K562 (cell line): ENCODE data around the gene TMEM245. TPM values are rescaled to one million over a fixed set of nuclear protein-coding genes. Genes with fewer than 3 reads are reported as not detected.

Experiments
- ATAC-seq: fragments of 200-7000 bp; cut with Tn5 transposase; 3 replicates; pipeline ENCODE4 v1.9.1; 2020; ENCODE audit warnings: moderate library complexity
- BruUV-seq: library from RNA; stranded (reverse); fragments of 400-500 nt; replicated peaks from 2 replicates; lab custom pipeline; 2021; lab: Mats Ljungman, UMichigan
- CTCF ChIA-PET: fragments of 300-600 bp; formaldehyde crosslinking; extraction: SDS; loops from one replicate; lab custom pipeline; 2021; ENCODE audit warnings: low intra/inter-chr PET ratio; lab: Yijun Ruan, JAX
- POLR2A ChIA-PET: fragments of 300-600, 350-650 bp; sonication (Branson Sonifier 250); formaldehyde crosslinking; extraction: SDS; loops from one replicate; lab custom pipeline; 2021; ENCODE audit warnings: antibody characterized with exemption, inconsistent platforms; lab: Yijun Ruan, JAX
- DNase-seq, 4 experiments: peaks; one replicate each; pipeline versions ENCODE4 v3.0.0 to v3.0.0-alpha.2; 2011 to 2018; ENCODE audit warnings: low spot score in 3 of 4, mixed read lengths in 3 of 4; ENCODE audit errors: extremely low read depth in 1 of 4
- FAIRE-seq: peaks from 2 replicates; lab custom pipeline; 2011; peaks lifted over from hg19 to GRCh38; lab: Jason Lieb, UNC
- H2AFZ ChIP-seq: 2 replicates; pipeline ENCODE4 v1.6.0; 2011; ENCODE audit warnings: low read depth, low read length, control low read depth, inconsistent platforms
- H3K27ac ChIP-seq: fragments of 200-600 bp; 3 replicates; pipeline ENCODE4 v1.8.0; 2011; ENCODE audit warnings: low read depth, mild to moderate bottlenecking, control low read depth, inconsistent platforms, low read length, moderate library complexity, mixed read lengths; ENCODE audit errors: extremely low read depth
- H3K27me3 ChIP-seq, 2 experiments: fragments of 300-600 bp in 1 of 2; 2 replicates in 1 of 2; 3 replicates in 1 of 2; pipeline versions ENCODE4 v1.6.0 to v1.8.0; 2011; ENCODE audit warnings: inconsistent platforms in 2 of 2, low read length in 2 of 2, mild to moderate bottlenecking in 1 of 2, mixed read lengths in 1 of 2, moderate library complexity in 1 of 2; ENCODE audit not compliant: control insufficient read depth in 2 of 2, insufficient read depth in 2 of 2
- H3K36me3 ChIP-seq: fragments of 300-600 bp; 3 replicates; pipeline ENCODE4 v1.8.0; 2011; ENCODE audit warnings: mild to moderate bottlenecking, low read length, inconsistent platforms; ENCODE audit not compliant: control insufficient read depth, insufficient read depth
- H3K4me1 ChIP-seq, 2 experiments: fragments of 200-600 bp in 1 of 2; replicated peaks in 1 of 2; 2 replicates in 1 of 2; 3 replicates in 1 of 2; pipeline versions ENCODE4 v1.5.1 to v1.8.0; 2011; ENCODE audit warnings: inconsistent platforms in 2 of 2, low read length in 2 of 2, mild to moderate bottlenecking in 1 of 2, mixed read lengths in 1 of 2, moderate library complexity in 1 of 2; ENCODE audit not compliant: control insufficient read depth in 2 of 2, insufficient read depth in 2 of 2
- H3K4me2 ChIP-seq: 2 replicates; pipeline ENCODE4 v1.6.1; 2011; ENCODE audit warnings: low read length, control low read depth, inconsistent platforms, mixed read lengths; ENCODE audit not compliant: insufficient read depth
- H3K4me3 ChIP-seq: fragments of 200-600 bp; sonication (generic), shearing (Covaris generic); 2 replicates; pipeline ENCODE4 v1.5.1; 2016; ENCODE audit warnings: control low read depth, inconsistent platforms
- H3K79me2 ChIP-seq: fragments of 200-600 bp; 3 replicates; pipeline ENCODE4 v1.8.0; 2011; ENCODE audit warnings: low read length, inconsistent platforms; ENCODE audit not compliant: control insufficient read depth, insufficient read depth
- H3K9ac ChIP-seq, 2 experiments: 2 replicates each; pipeline versions ENCODE4 v1.6.0 to v1.6.1; 2011; ENCODE audit warnings: low read depth in 2 of 2, low read length in 2 of 2, control low read depth in 1 of 2, inconsistent platforms in 1 of 2, mild to moderate bottlenecking in 1 of 2, mixed read lengths in 1 of 2; ENCODE audit not compliant: insufficient read depth in 1 of 2
- H3K9me1 ChIP-seq: one replicate; pipeline ENCODE4 v1.6.0; 2011; ENCODE audit warnings: inconsistent platforms, mild to moderate bottlenecking, low read length, moderate library complexity; ENCODE audit not compliant: control insufficient read depth, insufficient read depth
- H3K9me3 ChIP-seq: replicated peaks from 2 replicates; pipeline ENCODE4 v1.5.1; 2011; ENCODE audit warnings: low read depth, low read length, inconsistent platforms; ENCODE audit not compliant: control insufficient read depth, insufficient read depth
- H4K20me1 ChIP-seq: replicated peaks from 2 replicates; pipeline ENCODE4 v1.6.1; 2011; ENCODE audit warnings: low read length, inconsistent platforms, mixed read lengths; ENCODE audit not compliant: control insufficient read depth, insufficient read depth
- ASH1L ChIP-seq: fragments of 450-650 bp; IDR thresholded peaks from 2 replicates; pipeline ENCODE4 v1.6.1; 2018; ENCODE audit warnings: borderline replicate concordance, mild to moderate bottlenecking, low read depth; ENCODE audit not compliant: partially characterized antibody
- GABPB2 ChIP-seq: fragments of 250-450 bp; sonication (Bioruptor Pico); conservative IDR thresholded peaks from 2 replicates; pipeline ENCODE4 v1.5.1; 2021; ENCODE audit warnings: mild to moderate bottlenecking
- MYC ChIP-seq, 2 experiments: fragments of 250-450 bp in 1 of 2; sonication (Bioruptor Pico) in 1 of 2; IDR thresholded peaks; 2 replicates each; pipeline versions ENCODE4 v1.5.1 to v1.6.1; 2012 to 2021; ENCODE audit warnings: low read depth in 2 of 2, borderline replicate concordance in 1 of 2, improper control_type of control experiment in 1 of 2, low read length in 1 of 2, mild to moderate bottlenecking in 1 of 2, moderate library complexity in 1 of 2
- SIX5 ChIP-seq, 2 experiments: IDR thresholded peaks; 2 replicates each; pipeline ENCODE4 v1.6.1; 2011; ENCODE audit warnings: low read length in 2 of 2, borderline replicate concordance in 1 of 2, low read depth in 1 of 2, mild to moderate bottlenecking in 1 of 2, moderate library complexity in 1 of 2; ENCODE audit not compliant: insufficient read depth in 1 of 2
- SLC30A9 ChIP-seq: fragments of 250-450 bp; sonication (Bioruptor Pico); IDR thresholded peaks from 2 replicates; pipeline ENCODE4 v1.8.0; 2022; ENCODE audit warnings: mild to moderate bottlenecking, moderate library complexity
- ZBED1 ChIP-seq: IDR thresholded peaks from 2 replicates; pipeline ENCODE4 v1.6.1; 2014
- ZNF384 ChIP-seq: IDR thresholded peaks from 2 replicates; pipeline ENCODE4 v1.6.1; 2012; ENCODE audit warnings: low read depth, low read length, improper control_type of control experiment
- WGBS: fragments of 100-300 bp; shearing (Covaris generic); methylation state at CpG from one replicate; pipeline ENCODE4 v1.1.6; 2016; ENCODE audit warnings: low coverage, mixed read lengths; ENCODE audit not compliant: insufficient coverage; ENCODE audit errors: missing lambda C conversion rate; 5-methylcytosine and 5-hydroxymethylcytosine counted together
- in situ Hi-C: fragments of 300-500 bp; cut with MboI; formaldehyde crosslinking; loops from 4 replicates; pipeline ENCODE4 v1.15.0; 2018; ENCODE audit warnings: inconsistent platforms, mixed read lengths
- intact Hi-C: fragments of 100-400 bp; cut with micrococcal nuclease; formaldehyde crosslinking; loops from 2 replicates; pipeline ENCODE4 v1.14.2; 2022
- polyA plus RNA-seq, 8 experiments: library from polyadenylated mRNA; depleted of rRNA in 4 of 8; stranded (reverse) in 5 of 8; unstranded in 3 of 8; fragments of >200 nt; fragmentation: Nextera tagmentation in 2 of 8; fragmentation: Illumina TruSeq in 1 of 8; extraction: Ambion mirVana in 2 of 8; extraction: Trizol in 1 of 8; gene quantifications; 2 replicates each; pipeline versions ENCODE4 v1.2.1 to v1.2.3, GENCODE V29; 2011 to 2014; ENCODE audit warnings: inconsistent platforms in 1 of 8, missing spikeins in 1 of 8
- total RNA-seq, 7 experiments: library from RNA; depleted of rRNA in 6 of 7; stranded (reverse); fragments of >200 nt in 6 of 7; fragmentation: Illumina TruSeq in 2 of 7; extraction: Trizol in 2 of 7; gene quantifications; 2 replicates each; pipeline versions ENCODE4 v1.2.1 to v1.2.3, GENCODE V29; 2011 to 2021; ENCODE audit warnings: low replicate concordance in 1 of 7
- TF ChIP-seq, protein P1 (sequence below): sonication (generic); formaldehyde crosslinking; IDR thresholded peaks from 2 replicates; pipeline ENCODE4 v1.8.0; 2022; ENCODE audit warnings: mild to moderate bottlenecking, missing genetic modification reagents
- TF ChIP-seq, protein P2 (sequence below): fragments of 200-800 bp; sonication (Bioruptor generic); IDR thresholded peaks from 2 replicates; pipeline ENCODE4 v1.6.1; 2017; ENCODE audit warnings: missing genetic modification characterization, missing compliant biosample characterization

Gene TMEM245
- total and polyA plus RNA-seq, 9 of the 15 experiments (the other 6 are each of a cell fraction or from before 2014, with no cell fraction given) = 8.5 to 43.2 (median 24.3) TPM

DNA sequence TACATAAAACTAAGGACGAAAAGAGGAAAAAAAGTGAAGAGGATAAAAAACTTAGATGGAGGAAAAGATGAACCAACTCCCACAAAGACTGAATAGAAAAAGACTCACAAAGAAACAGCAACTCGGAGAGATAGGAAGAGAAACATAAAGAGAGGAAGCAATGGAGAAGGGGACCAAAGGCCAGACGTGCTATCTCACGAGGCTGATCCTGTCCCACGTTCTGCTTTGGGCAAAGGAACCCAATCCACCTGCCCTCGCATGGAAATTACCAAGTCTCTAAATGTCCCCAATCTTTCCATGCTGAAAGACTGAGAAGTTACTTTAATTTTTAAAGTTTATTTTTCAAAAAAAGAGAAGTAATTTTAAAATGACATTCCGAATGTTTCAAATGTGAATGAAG lies 36.6 kb downstream of the TMEM245 start:
- Histone ChIP-seq H3K27ac (no peak overlapping the region), H4K20me1 (no peaks in the 10 kb centered on the region), H3K9me1 (no peaks in the 10 kb centered on the region), H3K4me3 (no peak overlapping the region), H3K4me1 (no peaks in the 10 kb centered on the region), H3K9ac (no peak overlapping the region), H3K4me2 (no peak overlapping the region), H3K9me3 (no peaks in the 10 kb centered on the region), H3K79me2 (peaks cover 10% of the 10 kb centered on the region; the same call in 1 of the 3 replicates), H2AFZ (no peak overlapping the region), H3K36me3 (peaks cover 90% of the 10 kb centered on the region), H3K27me3 (no peaks in the 10 kb centered on the region)
- ChIA-PET CTCF (no interaction called here), POLR2A (no interaction called here)
- no TSS peak for BruUV-seq
- intact Hi-C loops = no loop called here
- in situ Hi-C loops = no loop called here
- 79% methylated on average over 7 of the region's 7 CpGs for WGBS
- FAIRE-seq = no peak
- no peak for ATAC-seq
- DNase-seq = no peak
- no peak for TF ChIP-seq ASH1L
- no peak for TF ChIP-seq ZNF384
- TF ChIP-seq ZBED1 = no peak
- TF ChIP-seq SIX5 (IDR thresholded peaks at IDR 0.05; ENCODE audit: borderline replicate concordance in 1 of 2, insufficient read depth in 1 of 2, low read depth in 1 of 2, low read length in 2 of 2) = no peak
- TF ChIP-seq SLC30A9 (CRISPR knock-in tag) = no peak
- TF ChIP-seq, protein P1, sequence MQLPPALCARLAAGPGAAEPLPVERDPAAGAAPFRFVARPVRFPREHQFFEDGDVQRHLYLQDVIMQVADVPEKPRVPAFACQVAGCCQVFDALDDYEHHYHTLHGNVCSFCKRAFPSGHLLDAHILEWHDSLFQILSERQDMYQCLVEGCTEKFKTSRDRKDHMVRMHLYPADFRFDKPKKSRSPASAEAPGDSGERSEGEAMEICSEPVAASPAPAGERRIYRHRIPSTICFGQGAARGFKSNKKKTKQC (CRISPR knock-in tag) = no peak
- no peak for TF ChIP-seq MYC (IDR thresholded peaks at IDR 0.05; ENCODE audit: low read depth, low read length)
- no peak for TF ChIP-seq MYC (CRISPR knock-in tag; IDR thresholded peaks at IDR 0.05; ENCODE audit: borderline replicate concordance, low read depth)
- TF ChIP-seq GABPB2 (CRISPR knock-in tag) = no peak
- TF ChIP-seq, protein P2, sequence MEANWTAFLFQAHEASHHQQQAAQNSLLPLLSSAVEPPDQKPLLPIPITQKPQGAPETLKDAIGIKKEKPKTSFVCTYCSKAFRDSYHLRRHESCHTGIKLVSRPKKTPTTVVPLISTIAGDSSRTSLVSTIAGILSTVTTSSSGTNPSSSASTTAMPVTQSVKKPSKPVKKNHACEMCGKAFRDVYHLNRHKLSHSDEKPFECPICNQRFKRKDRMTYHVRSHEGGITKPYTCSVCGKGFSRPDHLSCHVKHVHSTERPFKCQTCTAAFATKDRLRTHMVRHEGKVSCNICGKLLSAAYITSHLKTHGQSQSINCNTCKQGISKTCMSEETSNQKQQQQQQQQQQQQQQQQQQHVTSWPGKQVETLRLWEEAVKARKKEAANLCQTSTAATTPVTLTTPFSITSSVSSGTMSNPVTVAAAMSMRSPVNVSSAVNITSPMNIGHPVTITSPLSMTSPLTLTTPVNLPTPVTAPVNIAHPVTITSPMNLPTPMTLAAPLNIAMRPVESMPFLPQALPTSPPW = no peak
